Thyroid gland (tissue), 4 donors: Measurements from ENCODE around the gene RAB28. TPM values are rescaled to one million over a fixed set of nuclear protein-coding genes. Genes with fewer than 3 reads are reported as not detected.

Experiments
- DNase-seq, 2 donors: peaks; one replicate each; pipeline ENCODE4 v3.0.0-alpha.2; 2019
- H3K27ac ChIP-seq, 3 donors: fragments of 200-600 bp; sonication (generic); 1 replicate in 2 of 3; 2 replicates in 1 of 3; pipeline ENCODE4 v1.5.1; 2016 to 2019; ENCODE audit warnings: mild to moderate bottlenecking in 1 of 3, moderate library complexity in 1 of 3
- H3K27me3 ChIP-seq: fragments of 200-600 bp; sonication (generic); one replicate; pipeline ENCODE4 v1.5.1; 2019
- H3K36me3 ChIP-seq, 2 donors: fragments of 200-600 bp; sonication (generic); one replicate each; pipeline ENCODE4 v1.5.1; 2016 to 2019
- H3K4me1 ChIP-seq, 2 donors: fragments of 200-600 bp; sonication (generic); one replicate each; pipeline ENCODE4 v1.5.1; 2017 to 2019
- H3K4me3 ChIP-seq, 3 donors: fragments of 200-600 bp; sonication (generic); replicated peaks in 1 of 3; 1 replicate in 2 of 3; 2 replicates in 1 of 3; pipeline ENCODE4 v1.5.1; 2016; ENCODE audit warnings: mild to moderate bottlenecking in 1 of 3
- H3K9me3 ChIP-seq: fragments of 200-600 bp; sonication (generic); one replicate; pipeline ENCODE4 v1.5.1; 2017
- CTCF ChIP-seq, 6 experiments: fragments of 200-600 bp in 3 of 6; fragments of 450-650 bp in 3 of 6; sonication (generic) in 3 of 6; IDR thresholded peaks; one replicate each; pipeline ENCODE4 v1.5.1; 2016 to 2019; ENCODE audit warnings: antibody characterized with exemption in 6 of 6, mild to moderate bottlenecking in 2 of 6, inconsistent platforms in 1 of 6, moderate library complexity in 1 of 6
- POLR2A ChIP-seq, 2 donors: fragments of 450-650 bp; IDR thresholded peaks; one replicate each; pipeline ENCODE4 v1.6.1; 2017; ENCODE audit warnings: antibody characterized with exemption in 2 of 2, mild to moderate bottlenecking in 2 of 2, moderate library complexity in 1 of 2
- WGBS, 2 donors: methylation state at CpG; one replicate each; pipeline ENCODE4 v1.1.5; 2017; 5-methylcytosine and 5-hydroxymethylcytosine counted together
- intact Hi-C: fragments of 100-400 bp; cut with DNase I; formaldehyde crosslinking; loops from one replicate; pipeline ENCODE4 v1.15.1; 2023
- total RNA-seq, 4 donors: library from RNA; depleted of rRNA; stranded (reverse); fragments of >200 nt; gene quantifications; one replicate each; pipeline ENCODE4 v1.2.3, GENCODE V29; 2016

Gene RAB28
- total RNA-seq, 4 donors from 2014 or later = 25.1 to 30.0 (median 25.4) TPM

- no peaks in the 10 kb centered on the region for H3K36me3 ChIP-seq
- no peak for DNase-seq
- intact Hi-C loops = no loop called here
- WGBS, 2 donors = 100% methylated on average over 1 of the region's 1 CpG
- H3K4me3 ChIP-seq = no peak overlapping the region
- TF ChIP-seq POLR2A (IDR thresholded peaks at IDR 0.05) (no peak), CTCF (IDR thresholded peaks at IDR 0.05) (no peak)
- peaks cover 4% of the 10 kb centered on the region for H3K27me3 ChIP-seq
- H3K4me1 ChIP-seq = peaks cover 2 to 3% of the 10 kb centered on the region in 2 donors
- H3K27ac ChIP-seq = no peak overlapping the region
- no peaks in the 10 kb centered on the region for H3K9me3 ChIP-seq
Observed at GRCh38 chr4:13359809-13360208, 124.3 kb downstream of the RAB28 start.

- H3K4me3 ChIP-seq = no peak overlapping the region
- intact Hi-C loops = no loop called here
- H3K27ac ChIP-seq = no peak overlapping the region
- H3K27me3 ChIP-seq = no peaks in the 10 kb centered on the region
- WGBS, 2 donors = 88 to 93% methylated on average over 7 of the region's 7 CpGs
- no peak for DNase-seq
- no peaks in the 10 kb centered on the region for H3K4me1 ChIP-seq
- H3K36me3 ChIP-seq = no peaks in the 10 kb centered on the region
- H3K9me3 ChIP-seq = no peaks in the 10 kb centered on the region
- TF ChIP-seq CTCF (IDR thresholded peaks at IDR 0.05) (no peak), POLR2A (IDR thresholded peaks at IDR 0.05) (no peak)
Observed at GRCh38 chr4:13355111-13355880, 128.8 kb downstream of the RAB28 start.

- Histone ChIP-seq H3K36me3 (no peaks in the 10 kb centered on the region), H3K27ac (no peak overlapping the region), H3K9me3 (no peaks in the 10 kb centered on the region), H3K4me1 (no peaks in the 10 kb centered on the region), H3K4me3 (no peak overlapping the region), H3K27me3 (no peaks in the 10 kb centered on the region)
- DNase-seq = no peak
- intact Hi-C loops = no loop called here
- TF ChIP-seq POLR2A (IDR thresholded peaks at IDR 0.05) (no peak), CTCF (IDR thresholded peaks at IDR 0.05) (no peak)
- 96 to 98% methylated on average over 3 of the region's 3 CpGs for WGBS, 2 donors
Observed at GRCh38 chr4:13349096-13349495, 135.0 kb downstream of the RAB28 start.

GRCh38 chr4:13348216-13348615 lies 135.9 kb downstream of the RAB28 start:
- H3K4me3 ChIP-seq = no peak overlapping the region
- no peak for DNase-seq
- 89 to 94% methylated on average over 3 of the region's 3 CpGs for WGBS, 2 donors
- H3K27me3 ChIP-seq = no peaks in the 10 kb centered on the region
- H3K9me3 ChIP-seq = no peaks in the 10 kb centered on the region
- intact Hi-C loops = no loop called here
- no peaks in the 10 kb centered on the region for H3K36me3 ChIP-seq
- H3K4me1 ChIP-seq = no peaks in the 10 kb centered on the region
- H3K27ac ChIP-seq = no peak overlapping the region
- TF ChIP-seq POLR2A (IDR thresholded peaks at IDR 0.05) (no peak), CTCF (IDR thresholded peaks at IDR 0.05) (no peak)

GRCh38 chr4:13347517-13348125 lies 136.5 kb downstream of the RAB28 start:
- TF ChIP-seq CTCF (IDR thresholded peaks at IDR 0.05) (no peak), POLR2A (IDR thresholded peaks at IDR 0.05) (no peak)
- Histone ChIP-seq H3K9me3 (no peaks in the 10 kb centered on the region), H3K4me1 (no peaks in the 10 kb centered on the region), H3K27ac (no peak overlapping the region), H3K36me3 (no peaks in the 10 kb centered on the region), H3K4me3 (no peak overlapping the region), H3K27me3 (no peaks in the 10 kb centered on the region)
- intact Hi-C loops = no loop called here
- 89 to 93% methylated on average over 4 of the region's 4 CpGs for WGBS, 2 donors
- DNase-seq = no peak
